ENCODE measurements around the gene ST3GAL5.

- TF ChIP-seq EP300 (IDR thresholded peaks at IDR 0.05; ENCODE audit: low read depth) (no peak), CTCF (IDR thresholded peaks at IDR 0.05) (no peak), POLR2A (IDR thresholded peaks at IDR 0.05) (no peak), POLR2AphosphoS5 (IDR thresholded peaks at IDR 0.05) (no peak)
Measured at GRCh38 chr2:85899284-85899683, 10.5 kb upstream of the ST3GAL5 start.
